ENCODE measurements around the gene AXIN1. TPM values are rescaled to one million over a fixed set of nuclear protein-coding genes. Genes with fewer than 3 reads are reported as not detected.

The AXIN1 gene
- total RNA-seq, 1 donor from 2014 or later, result 16.4 TPM

- H3K4me3 Mint-ChIP-seq (ENCODE audit: unreplicated experiment), result peak overlapping the region; percentile 86
- peak overlapping the region; percentile 81 for H3K27ac Mint-ChIP-seq (ENCODE audit: unreplicated experiment)
- H3K27me3 Mint-ChIP-seq (ENCODE audit: unreplicated experiment), result peaks cover 9% of the 10 kb centered on the region
- no peak for TF ChIP-seq CTCF (IDR thresholded peaks at IDR 0.05; ENCODE audit: partially characterized antibody, unreplicated experiment)
- H3K4me1 Mint-ChIP-seq (ENCODE audit: low read depth, unreplicated experiment), result peaks cover 2% of the 10 kb centered on the region
- no peak for DNase-seq
- peaks cover 11% of the 10 kb centered on the region for H3K9me3 Mint-ChIP-seq (ENCODE audit: unreplicated experiment)
- no peaks in the 10 kb centered on the region for H3K36me3 Mint-ChIP-seq (ENCODE audit: unreplicated experiment)
These were observed 18.5 kb upstream of the AXIN1 start for GRCh38 chr16:370979-371514.

GRCh38 chr16:370443-370842, 17.9 kb upstream of the AXIN1 start, which contains the start of gene MRPL28:
Gene MRPL28, minus strand, starts transcription at chr16:370538. Its CDS starts 320 bp downstream, at chr16:370218.
- peak within 1 kb of the TSS; percentile 81 for H3K27ac Mint-ChIP-seq (ENCODE audit: unreplicated experiment)

GRCh38 chr16:369866-370436, 17.4 kb upstream of the AXIN1 start:
- H3K9me3 Mint-ChIP-seq (ENCODE audit: unreplicated experiment), result peaks cover 11% of the 10 kb centered on the region
- peaks cover 9% of the 10 kb centered on the region for H3K27me3 Mint-ChIP-seq (ENCODE audit: unreplicated experiment)
- H3K4me3 Mint-ChIP-seq (ENCODE audit: unreplicated experiment), result peak overlapping the region; percentile 67
- no peaks in the 10 kb centered on the region for H3K36me3 Mint-ChIP-seq (ENCODE audit: unreplicated experiment)
- no peak overlapping the region for H3K27ac Mint-ChIP-seq (ENCODE audit: unreplicated experiment)
- no peak for DNase-seq
- no peak for TF ChIP-seq CTCF (IDR thresholded peaks at IDR 0.05; ENCODE audit: partially characterized antibody, unreplicated experiment)
- peaks cover 2% of the 10 kb centered on the region for H3K4me1 Mint-ChIP-seq (ENCODE audit: low read depth, unreplicated experiment)

More at GRCh38 chr16:370443-370842, 17.9 kb upstream of the AXIN1 start, which contains the start of gene MRPL28:
- H3K27me3 Mint-ChIP-seq (ENCODE audit: unreplicated experiment), result peaks cover 9% of the 10 kb centered on the region
- peak within 1 kb of the TSS; percentile 86 for H3K4me3 Mint-ChIP-seq (ENCODE audit: unreplicated experiment)
- no peak for TF ChIP-seq CTCF (IDR thresholded peaks at IDR 0.05; ENCODE audit: partially characterized antibody, unreplicated experiment)
- peak; percentile 90 for DNase-seq
- no peaks in the 10 kb centered on the region for H3K36me3 Mint-ChIP-seq (ENCODE audit: unreplicated experiment)
- peaks cover 11% of the 10 kb centered on the region for H3K9me3 Mint-ChIP-seq (ENCODE audit: unreplicated experiment)
- peaks cover 2% of the 10 kb centered on the region for H3K4me1 Mint-ChIP-seq (ENCODE audit: low read depth, unreplicated experiment)

GRCh38 chr16:369275-369865, 16.8 kb upstream of the AXIN1 start:
- H3K27me3 Mint-ChIP-seq (ENCODE audit: unreplicated experiment), result peaks cover 9% of the 10 kb centered on the region
- no peak for TF ChIP-seq CTCF (IDR thresholded peaks at IDR 0.05; ENCODE audit: partially characterized antibody, unreplicated experiment)
- no peak for DNase-seq
- peaks cover 2% of the 10 kb centered on the region for H3K4me1 Mint-ChIP-seq (ENCODE audit: low read depth, unreplicated experiment)
- H3K4me3 Mint-ChIP-seq (ENCODE audit: unreplicated experiment), result no peak overlapping the region
- no peak overlapping the region for H3K27ac Mint-ChIP-seq (ENCODE audit: unreplicated experiment)
- peaks cover 11% of the 10 kb centered on the region for H3K9me3 Mint-ChIP-seq (ENCODE audit: unreplicated experiment)
- no peaks in the 10 kb centered on the region for H3K36me3 Mint-ChIP-seq (ENCODE audit: unreplicated experiment)
